Body of pancreas (tissue), 4 donors: ENCODE results near the gene ARAP1. TPM values are rescaled to one million over a fixed set of nuclear protein-coding genes. Genes with fewer than 3 reads are reported as not detected.

Experiments
- ATAC-seq: fragments of 150-250 bp; one replicate; pipeline ENCODE4 v1.9.1; 2016
- DNase-seq, 4 donors: peaks; one replicate each; pipeline ENCODE4 v3.0.0-alpha.2; 2019
- H3K27ac ChIP-seq, 4 donors: fragments of 200-600 bp; sonication (generic); 1 replicate in 3 of 4; 2 replicates in 1 of 4; pipeline versions ENCODE4 v1.5.1 to v1.6.1; 2016 to 2019; ENCODE audit warnings: mild to moderate bottlenecking in 1 of 4, mixed read lengths in 1 of 4, moderate library complexity in 1 of 4
- H3K27me3 ChIP-seq, 2 donors: fragments of 200-600 bp; sonication (generic); one replicate each; pipeline ENCODE4 v1.6.0; 2016; ENCODE audit warnings: mild to moderate bottlenecking in 1 of 2
- H3K36me3 ChIP-seq, 2 donors: fragments of 200-600 bp; sonication (generic); replicated peaks in 1 of 2; 2 replicates each; pipeline ENCODE4 v1.5.1; 2016; ENCODE audit warnings: low read depth in 2 of 2; ENCODE audit not compliant: insufficient read depth in 1 of 2
- H3K4me1 ChIP-seq: fragments of 200-600 bp; sonication (generic); one replicate; pipeline ENCODE4 v1.6.0; 2016
- H3K4me3 ChIP-seq, 2 donors: fragments of 200-600 bp; sonication (generic); 1 replicate in 1 of 2; 2 replicates in 1 of 2; pipeline ENCODE4 v1.5.1; 2016 to 2019
- H3K9me3 ChIP-seq, 3 donors: fragments of 200-600 bp; sonication (generic); 1 replicate in 2 of 3; 2 replicates in 1 of 3; pipeline ENCODE4 v1.5.1; 2016
- CTCF ChIP-seq, 7 experiments: fragments of 450-650 bp in 4 of 7; fragments of 200-600 bp in 3 of 7; sonication (generic) in 3 of 7; IDR thresholded peaks; one replicate each; pipeline ENCODE4 v1.5.1; 2016 to 2019; ENCODE audit warnings: antibody characterized with exemption in 7 of 7
- POLR2A ChIP-seq, 3 donors: fragments of 450-650 bp; IDR thresholded peaks; one replicate each; pipeline ENCODE4 v1.6.1; 2016; ENCODE audit warnings: antibody characterized with exemption in 3 of 3, mild to moderate bottlenecking in 2 of 3
- WGBS, 2 donors: methylation state at CpG; one replicate each; pipeline ENCODE4 v1.1.5; 2017; 5-methylcytosine and 5-hydroxymethylcytosine counted together
- intact Hi-C: fragments of 100-400 bp; cut with DNase I; formaldehyde crosslinking; loops from one replicate; pipeline ENCODE4 v1.15.1; 2023
- total RNA-seq, 2 donors: library from RNA; depleted of rRNA; stranded (reverse); fragments of >200 nt; gene quantifications; one replicate each; pipeline ENCODE4 v1.1.0, GENCODE V29; 2016

ARAP1 gene
- total RNA-seq, 2 donors from 2014 or later, result 63.3 to 208 TPM

- Histone ChIP-seq H3K27ac (peak overlapping the region in 1 of 4 donors; percentile 27), H3K4me3 (peak overlapping the region; percentile 7 to 15), H3K27me3 (peaks cover 0 to 11% of the 10 kb centered on the region in 2 donors), H3K36me3 (no peaks in the 10 kb centered on the region), H3K9me3 (no peaks in the 10 kb centered on the region), H3K4me1 (peaks cover 22% of the 10 kb centered on the region)
- 0% methylated on average over 3 to 72 of the region's 85 CpGs for WGBS, 2 donors
- intact Hi-C loops, result no loop called here
- TF ChIP-seq POLR2A (IDR thresholded peaks at IDR 0.05), result peak in 1 of 3 donors; percentile 20
- no peak for TF ChIP-seq CTCF (IDR thresholded peaks at IDR 0.05)
- DNase-seq (peak; percentile 31 to 49 (median 40)), ATAC-seq (peak; percentile 64)
These were observed 109.9 kb downstream of the ARAP1 start for GRCh38 chr11:72642043-72642883.

- ATAC-seq (no peak), DNase-seq (no peak)
- 36 to 37% methylated on average over 12 of the region's 12 CpGs for WGBS, 2 donors
- peaks cover 0 to 11% of the 10 kb centered on the region in 2 donors for H3K27me3 ChIP-seq
- H3K27ac ChIP-seq, result peak overlapping the region in 1 of 4 donors; percentile 27
- H3K4me1 ChIP-seq, result peaks cover 22% of the 10 kb centered on the region
- TF ChIP-seq CTCF (IDR thresholded peaks at IDR 0.05), result no peak
- TF ChIP-seq POLR2A (IDR thresholded peaks at IDR 0.05), result no peak
- H3K36me3 ChIP-seq, result no peaks in the 10 kb centered on the region
- no peaks in the 10 kb centered on the region for H3K9me3 ChIP-seq
- H3K4me3 ChIP-seq, result peak overlapping the region in 1 of 2 donors; percentile 7
- intact Hi-C loops, result no loop called here
These were observed 110.6 kb downstream of the ARAP1 start for GRCh38 chr11:72641522-72642042.

GRCh38 chr11:72639502-72640375 lies 112.5 kb downstream of the ARAP1 start:
- Histone ChIP-seq H3K27me3 (peaks cover 0 to 11% of the 10 kb centered on the region in 2 donors), H3K9me3 (no peaks in the 10 kb centered on the region), H3K27ac (peak overlapping the region in 1 of 4 donors; percentile 31), H3K4me3 (no peak overlapping the region), H3K36me3 (no peaks in the 10 kb centered on the region), H3K4me1 (peaks cover 22% of the 10 kb centered on the region)
- intact Hi-C loops, result no loop called here
- 72 to 74% methylated on average over 21 to 23 of the region's 23 CpGs for WGBS, 2 donors
- ATAC-seq (peak; percentile 6), DNase-seq (no peak)
- TF ChIP-seq POLR2A (IDR thresholded peaks at IDR 0.05), result peak in 2 of 3 donors; percentile 39 to 42
- no peak for TF ChIP-seq CTCF (IDR thresholded peaks at IDR 0.05)

- peaks cover 0 to 11% of the 10 kb centered on the region in 2 donors for H3K27me3 ChIP-seq
- DNase-seq (no peak), ATAC-seq (no peak)
- intact Hi-C loops, result no loop called here
- no peak overlapping the region for H3K27ac ChIP-seq
- TF ChIP-seq POLR2A (IDR thresholded peaks at IDR 0.05) (no peak), CTCF (IDR thresholded peaks at IDR 0.05) (no peak)
- H3K4me3 ChIP-seq, result no peak overlapping the region
- peaks cover 16% of the 10 kb centered on the region for H3K4me1 ChIP-seq
- no peaks in the 10 kb centered on the region for H3K9me3 ChIP-seq
- no peaks in the 10 kb centered on the region for H3K36me3 ChIP-seq
- WGBS, 2 donors, result 50 to 65% methylated on average over 6 to 8 of the region's 8 CpGs
These were observed 114.3 kb downstream of the ARAP1 start for GRCh38 chr11:72637926-72638325.
